ENCODE results near the gene PLA2G6.

- TF ChIP-seq, protein P1, sequence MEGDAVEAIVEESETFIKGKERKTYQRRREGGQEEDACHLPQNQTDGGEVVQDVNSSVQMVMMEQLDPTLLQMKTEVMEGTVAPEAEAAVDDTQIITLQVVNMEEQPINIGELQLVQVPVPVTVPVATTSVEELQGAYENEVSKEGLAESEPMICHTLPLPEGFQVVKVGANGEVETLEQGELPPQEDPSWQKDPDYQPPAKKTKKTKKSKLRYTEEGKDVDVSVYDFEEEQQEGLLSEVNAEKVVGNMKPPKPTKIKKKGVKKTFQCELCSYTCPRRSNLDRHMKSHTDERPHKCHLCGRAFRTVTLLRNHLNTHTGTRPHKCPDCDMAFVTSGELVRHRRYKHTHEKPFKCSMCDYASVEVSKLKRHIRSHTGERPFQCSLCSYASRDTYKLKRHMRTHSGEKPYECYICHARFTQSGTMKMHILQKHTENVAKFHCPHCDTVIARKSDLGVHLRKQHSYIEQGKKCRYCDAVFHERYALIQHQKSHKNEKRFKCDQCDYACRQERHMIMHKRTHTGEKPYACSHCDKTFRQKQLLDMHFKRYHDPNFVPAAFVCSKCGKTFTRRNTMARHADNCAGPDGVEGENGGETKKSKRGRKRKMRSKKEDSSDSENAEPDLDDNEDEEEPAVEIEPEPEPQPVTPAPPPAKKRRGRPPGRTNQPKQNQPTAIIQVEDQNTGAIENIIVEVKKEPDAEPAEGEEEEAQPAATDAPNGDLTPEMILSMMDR (conservative IDR thresholded peaks at IDR 0.05) = peak; percentile 56
- no peak for TF ChIP-seq EZH2 (IDR thresholded peaks at IDR 0.05; ENCODE audit: low read depth)
Observed at GRCh38 chr22:38223289-38223960, 41.8 kb upstream of the PLA2G6 start.
